Measurements from ENCODE around the gene RP2.

Gene RP2

DNA sequence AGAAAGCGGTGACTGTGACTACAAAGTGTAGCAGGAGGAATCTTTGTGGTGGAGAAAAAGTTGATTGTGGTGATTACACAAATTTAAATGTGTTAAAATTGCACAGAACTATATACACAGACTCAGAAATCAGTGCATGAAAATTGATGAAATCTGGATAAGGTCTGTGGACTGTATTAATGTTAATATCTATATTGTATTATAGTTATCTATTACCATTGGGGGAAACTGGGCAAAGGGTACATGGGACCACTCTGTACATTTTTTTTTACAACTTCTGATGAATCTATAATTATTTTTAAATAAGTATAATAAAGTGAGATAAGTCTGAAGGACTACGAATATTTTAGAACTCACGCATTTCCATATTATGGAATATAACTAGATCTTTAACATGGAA is 73.6 kb downstream of the RP2 start:
- TF ChIP-seq, protein P1, sequence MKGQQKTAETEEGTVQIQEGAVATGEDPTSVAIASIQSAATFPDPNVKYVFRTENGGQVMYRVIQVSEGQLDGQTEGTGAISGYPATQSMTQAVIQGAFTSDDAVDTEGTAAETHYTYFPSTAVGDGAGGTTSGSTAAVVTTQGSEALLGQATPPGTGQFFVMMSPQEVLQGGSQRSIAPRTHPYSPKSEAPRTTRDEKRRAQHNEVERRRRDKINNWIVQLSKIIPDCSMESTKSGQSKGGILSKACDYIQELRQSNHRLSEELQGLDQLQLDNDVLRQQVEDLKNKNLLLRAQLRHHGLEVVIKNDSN (IDR thresholded peaks at IDR 0.05): no peak
- no peak for TF ChIP-seq CREB1 (IDR thresholded peaks at IDR 0.05; ENCODE audit: low read depth)
- TF ChIP-seq CEBPB (IDR thresholded peaks at IDR 0.05): no peak
- TF ChIP-seq FOXM1 (IDR thresholded peaks at IDR 0.05; ENCODE audit: borderline replicate concordance, low read depth): no peak
- no peak for TF ChIP-seq EGR1 (IDR thresholded peaks at IDR 0.05)
- TF ChIP-seq TAF1 (IDR thresholded peaks at IDR 0.05; ENCODE audit: low read depth): no peak

DNA sequence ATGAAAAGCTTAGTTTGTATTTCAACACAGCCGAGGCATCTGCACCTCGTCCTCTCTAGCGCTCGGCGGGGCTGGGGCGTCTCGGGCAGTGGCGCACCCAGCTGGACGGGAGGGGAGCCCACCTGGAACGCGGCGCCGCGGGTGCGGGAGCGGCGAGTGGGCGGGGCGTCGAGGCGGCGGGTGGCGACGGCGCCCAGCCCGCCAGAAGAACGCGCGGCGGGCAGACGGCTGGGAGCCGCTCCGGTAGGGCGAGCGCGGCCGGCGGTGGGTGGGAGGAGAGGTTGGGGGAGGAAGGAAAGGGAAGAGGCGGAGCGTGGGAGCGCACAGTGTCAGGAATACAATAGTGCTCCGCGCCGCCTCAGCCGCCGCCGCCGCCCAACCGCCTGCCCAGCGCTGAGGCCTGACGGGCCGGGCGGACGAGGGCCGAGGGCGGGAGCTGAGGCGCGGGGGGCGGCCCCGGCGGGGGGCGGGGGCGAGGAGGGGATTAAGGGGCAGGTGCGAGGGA is 75.3 kb downstream of the RP2 start, which contains the start of gene JADE3:
Gene JADE3 (plus strand): TSS at position 324 of the 505 bp plus-strand sequence. CDS start 72,474 bp downstream, outside the sequence.
- TF ChIP-seq, protein P2, sequence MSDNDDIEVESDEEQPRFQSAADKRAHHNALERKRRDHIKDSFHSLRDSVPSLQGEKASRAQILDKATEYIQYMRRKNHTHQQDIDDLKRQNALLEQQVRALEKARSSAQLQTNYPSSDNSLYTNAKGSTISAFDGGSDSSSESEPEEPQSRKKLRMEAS (IDR thresholded peaks at IDR 0.05): peak; percentile 19; the same call in 1 of the 2 replicates
- TF ChIP-seq EGR1 (IDR thresholded peaks at IDR 0.05): no peak

GRCh38 chrX:46912603-46913491 is 76.0 kb downstream of the RP2 start:
- TF ChIP-seq CEBPB (IDR thresholded peaks at IDR 0.05) (no peak), ZBTB7A (IDR thresholded peaks at IDR 0.05; ENCODE audit: low read depth) (peak; percentile 61; the same call in 1 of the 2 replicates)
- TF ChIP-seq, protein P2 (IDR thresholded peaks at IDR 0.05): peak; percentile 18; the same call in 1 of the 2 replicates

DNA sequence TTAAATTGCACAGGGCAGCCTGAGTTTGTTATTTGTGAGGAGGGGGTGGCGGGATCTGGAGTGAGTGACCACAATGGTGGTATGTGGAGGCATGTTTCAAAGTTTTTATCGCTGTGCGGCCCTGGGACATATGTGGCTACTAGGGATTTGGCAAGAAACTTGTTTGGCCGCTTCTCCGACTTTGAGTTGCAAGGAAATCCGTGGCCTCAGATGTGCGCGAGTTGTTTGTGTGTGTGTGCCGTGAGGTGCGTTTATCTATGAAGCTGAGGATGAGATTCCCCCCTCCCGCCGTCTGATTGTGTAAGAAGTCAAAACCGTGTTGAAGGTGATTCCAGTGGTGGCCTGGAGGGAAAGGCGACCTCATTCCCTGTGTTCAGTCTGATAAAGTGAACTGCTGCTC is 76.8 kb downstream of the RP2 start:
- TF ChIP-seq RAD21 (IDR thresholded peaks at IDR 0.05; ENCODE audit: low read depth): no peak
- no peak for TF ChIP-seq TCF12 (IDR thresholded peaks at IDR 0.05; ENCODE audit: low read depth)
- no peak for TF ChIP-seq EP300 (IDR thresholded peaks at IDR 0.05; ENCODE audit: borderline replicate concordance)
- TF ChIP-seq TEAD4 (IDR thresholded peaks at IDR 0.05): no peak
- TF ChIP-seq REST (IDR thresholded peaks at IDR 0.05; ENCODE audit: low read depth): no peak
- TF ChIP-seq, protein P1 (IDR thresholded peaks at IDR 0.05): no peak
- no peak for TF ChIP-seq TAF1 (IDR thresholded peaks at IDR 0.05; ENCODE audit: low read depth)
- TF ChIP-seq ZBTB7A (IDR thresholded peaks at IDR 0.05; ENCODE audit: low read depth): no peak
- TF ChIP-seq EGR1 (IDR thresholded peaks at IDR 0.05): no peak
- TF ChIP-seq CREB1 (IDR thresholded peaks at IDR 0.05; ENCODE audit: low read depth): no peak
- TF ChIP-seq YY1 (IDR thresholded peaks at IDR 0.05; ENCODE audit: low read depth): no peak
- TF ChIP-seq, protein P2 (IDR thresholded peaks at IDR 0.05): no peak
- TF ChIP-seq NFIC (IDR thresholded peaks at IDR 0.05): no peak
- no peak for TF ChIP-seq CEBPB (IDR thresholded peaks at IDR 0.05)
- TF ChIP-seq FOXM1 (IDR thresholded peaks at IDR 0.05; ENCODE audit: borderline replicate concordance, low read depth): no peak

GRCh38 chrX:46916273-46916672 is 79.4 kb downstream of the RP2 start:
- TF ChIP-seq CEBPB (IDR thresholded peaks at IDR 0.05) (no peak), EGR1 (IDR thresholded peaks at IDR 0.05) (no peak), EP300 (IDR thresholded peaks at IDR 0.05; ENCODE audit: borderline replicate concordance) (no peak), ZBTB7A (IDR thresholded peaks at IDR 0.05; ENCODE audit: low read depth) (no peak), TAF1 (IDR thresholded peaks at IDR 0.05; ENCODE audit: low read depth) (no peak), REST (IDR thresholded peaks at IDR 0.05; ENCODE audit: low read depth) (no peak), NFIC (IDR thresholded peaks at IDR 0.05) (no peak), RAD21 (IDR thresholded peaks at IDR 0.05; ENCODE audit: low read depth) (no peak), TEAD4 (IDR thresholded peaks at IDR 0.05) (no peak), CREB1 (IDR thresholded peaks at IDR 0.05; ENCODE audit: low read depth) (no peak), FOXM1 (IDR thresholded peaks at IDR 0.05; ENCODE audit: borderline replicate concordance, low read depth) (no peak), TCF12 (IDR thresholded peaks at IDR 0.05; ENCODE audit: low read depth) (no peak), YY1 (IDR thresholded peaks at IDR 0.05; ENCODE audit: low read depth) (no peak)
- TF ChIP-seq, protein P2 (IDR thresholded peaks at IDR 0.05): no peak
- TF ChIP-seq, protein P1 (IDR thresholded peaks at IDR 0.05): no peak
